Esophagus muscularis mucosa (tissue), 4 donors: ENCODE results near the gene PPM1G. TPM values are rescaled to one million over a fixed set of nuclear protein-coding genes. Genes with fewer than 3 reads are reported as not detected.

Experiments used
- DNase-seq: peaks from one replicate; pipeline ENCODE4 v3.0.0-alpha.2; 2017; ENCODE audit errors: extremely low spot score
- H3K27ac ChIP-seq, 4 donors: fragments of 200-600 bp; sonication (generic); replicated peaks in 1 of 4; 1 replicate in 3 of 4; 2 replicates in 1 of 4; pipeline ENCODE4 v1.5.1; 2016 to 2019; ENCODE audit warnings: mild to moderate bottlenecking in 1 of 4
- H3K27me3 ChIP-seq, 4 donors: fragments of 200-600 bp; sonication (generic); one replicate each; pipeline versions ENCODE4 v1.5.1 to v1.6.0; 2016 to 2019
- H3K36me3 ChIP-seq, 4 donors: fragments of 200-600 bp; sonication (generic); one replicate each; pipeline ENCODE4 v1.5.1; 2016 to 2019
- H3K4me1 ChIP-seq, 4 donors: fragments of 200-600 bp; sonication (generic); one replicate each; pipeline ENCODE4 v1.5.1; 2016 to 2019
- H3K4me3 ChIP-seq, 4 donors: fragments of 200-600 bp; sonication (generic); 1 replicate in 2 of 4; 2 replicates in 2 of 4; pipeline ENCODE4 v1.5.1; 2016 to 2019; ENCODE audit warnings: mild to moderate bottlenecking in 4 of 4, moderate library complexity in 1 of 4
- H3K9me3 ChIP-seq, 4 donors: fragments of 200-600 bp; sonication (generic); 1 replicate in 3 of 4; 2 replicates in 1 of 4; pipeline ENCODE4 v1.5.1; 2016 to 2019
- CTCF ChIP-seq, 3 experiments: fragments of 200-600 bp in 2 of 3; fragments of 450-650 bp in 1 of 3; sonication (generic) in 2 of 3; IDR thresholded peaks; one replicate each; pipeline ENCODE4 v1.5.1; 2017 to 2019; ENCODE audit warnings: antibody characterized with exemption in 3 of 3, mild to moderate bottlenecking in 2 of 3, moderate library complexity in 1 of 3
- EP300 ChIP-seq: sonication (generic); formaldehyde crosslinking; IDR thresholded peaks from one replicate; pipeline ENCODE4 v1.6.1; 2017; ENCODE audit warnings: antibody characterized with exemption
- POLR2A ChIP-seq: fragments of 450-650 bp; IDR thresholded peaks from one replicate; pipeline ENCODE4 v1.6.1; 2017; ENCODE audit warnings: antibody characterized with exemption, moderate library complexity, mild to moderate bottlenecking, low read depth
- POLR2AphosphoS5 ChIP-seq, 2 donors: sonication (generic); formaldehyde crosslinking; IDR thresholded peaks; one replicate each; pipeline ENCODE4 v1.6.1; 2017; ENCODE audit warnings: antibody characterized with exemption in 2 of 2
- WGBS: methylation state at CpG from one replicate; pipeline ENCODE4 v1.1.5; 2018; 5-methylcytosine and 5-hydroxymethylcytosine counted together
- intact Hi-C: fragments of 100-400 bp; cut with DNase I; formaldehyde crosslinking; loops from one replicate; pipeline ENCODE4 v1.15.1; 2023
- total RNA-seq, 4 donors: library from RNA; depleted of rRNA; stranded (reverse); fragments of >200 nt; gene quantifications; one replicate each; pipeline versions ENCODE4 v1.1.0 to v1.2.1, GENCODE V29; 2016

Gene PPM1G
- total RNA-seq, 4 donors from 2014 or later: 46.1 to 71.8 (median 62.7) TPM

GRCh38 chr2:27379836-27380625 is 29.4 kb downstream of the PPM1G start:
- Histone ChIP-seq H3K4me1 (peaks cover 19 to 45% (median 28%) of the 10 kb centered on the region in 4 donors), H3K36me3 (peaks cover 39 to 75% (median 73%) of the 10 kb centered on the region in 4 donors), H3K4me3 (peak overlapping the region; percentile 69 to 92 (median 77)), H3K27ac (peak overlapping the region; percentile 85 to 93 (median 88)), H3K9me3 (no peaks in the 10 kb centered on the region), H3K27me3 (no peaks in the 10 kb centered on the region)
- no peak for DNase-seq
- intact Hi-C loops: loop anchor here (10.0 kb wide), 1 partner anchor 165 kb away; the partner anchor contains the start of genes ATRAID, CAD and SLC5A6
- TF ChIP-seq EP300 (no peak), CTCF (IDR thresholded peaks at IDR 0.05) (no peak), POLR2AphosphoS5 (IDR thresholded peaks at IDR 0.05) (peak in 1 of 2 donors; percentile 49), POLR2A (no peak)
- under 1% methylated on average over 18 of the region's 35 CpGs for WGBS

- Histone ChIP-seq H3K4me3 (peak overlapping the region; percentile 69 to 92 (median 77)), H3K27me3 (no peaks in the 10 kb centered on the region), H3K9me3 (no peaks in the 10 kb centered on the region), H3K4me1 (peaks cover 19 to 45% (median 28%) of the 10 kb centered on the region in 4 donors), H3K36me3 (peaks cover 39 to 75% (median 73%) of the 10 kb centered on the region in 4 donors), H3K27ac (peak overlapping the region; percentile 85 to 93 (median 88))
- TF ChIP-seq POLR2A (no peak), POLR2AphosphoS5 (IDR thresholded peaks at IDR 0.05) (no peak), EP300 (no peak), CTCF (IDR thresholded peaks at IDR 0.05) (no peak)
- 81% methylated on average over 2 of the region's 2 CpGs for WGBS
- intact Hi-C loops: loop anchor here (10.0 kb wide), 1 partner anchor 165 kb away; the partner anchor contains the start of genes ATRAID, CAD and SLC5A6
- DNase-seq: no peak
These were observed 30.0 kb downstream of the PPM1G start for GRCh38 chr2:27379383-27379835.

- peaks cover 19 to 47% (median 28%) of the 10 kb centered on the region in 4 donors for H3K4me1 ChIP-seq
- 80% methylated on average over 5 of the region's 9 CpGs for WGBS
- H3K4me3 ChIP-seq: no peak overlapping the region
- H3K27ac ChIP-seq: peak overlapping the region in 3 of 4 donors; percentile 85 to 93 (median 90)
- DNase-seq: no peak
- intact Hi-C loops: loop anchor here (10.0 kb wide), 1 partner anchor 164 kb away; the partner anchor contains the start of genes ATRAID, CAD and SLC5A6
- peaks cover 44 to 75% (median 73%) of the 10 kb centered on the region in 4 donors for H3K36me3 ChIP-seq
- no peaks in the 10 kb centered on the region for H3K9me3 ChIP-seq
- TF ChIP-seq EP300 (no peak), POLR2A (no peak), POLR2AphosphoS5 (IDR thresholded peaks at IDR 0.05) (no peak), CTCF (IDR thresholded peaks at IDR 0.05) (no peak)
- H3K27me3 ChIP-seq: no peaks in the 10 kb centered on the region
These were observed 30.5 kb downstream of the PPM1G start for GRCh38 chr2:27378809-27379290.

GRCh38 chr2:27378096-27378808 is 31.1 kb downstream of the PPM1G start:
- Histone ChIP-seq H3K27me3 (no peaks in the 10 kb centered on the region), H3K4me3 (no peak overlapping the region), H3K36me3 (peaks cover 50 to 75% (median 73%) of the 10 kb centered on the region in 4 donors), H3K27ac (peak overlapping the region in 2 of 4 donors; percentile 85 to 93), H3K9me3 (no peaks in the 10 kb centered on the region), H3K4me1 (peaks cover 19 to 53% (median 29%) of the 10 kb centered on the region in 4 donors)
- TF ChIP-seq POLR2AphosphoS5 (IDR thresholded peaks at IDR 0.05): peak in 1 of 2 donors; percentile 17
- TF ChIP-seq POLR2A: no peak
- TF ChIP-seq EP300: no peak
- peak in 1 of 3 experiments; percentile 4 for TF ChIP-seq CTCF (IDR thresholded peaks at IDR 0.05)
- DNase-seq: no peak
- intact Hi-C loops: loop anchor here (10.0 kb wide), 1 partner anchor 163 kb away; the partner anchor contains the start of genes ATRAID, CAD and SLC5A6
- 79% methylated on average over 10 of the region's 29 CpGs for whole genome bisulfite sequencing
